Neural progenitor cell (in vitro differentiated cells): ENCODE measurements around the gene SKOR1. TPM values are rescaled to one million over a fixed set of nuclear protein-coding genes. Genes with fewer than 3 reads are reported as not detected.
A peak's percentile ranks its signal among the peaks of the same experiment; 100 is the strongest.

Source experiments
- DNase-seq: peaks from one replicate; pipeline ENCODE4 v3.0.0-alpha.2; 2016; ENCODE audit warnings: low spot score
- H2AFZ ChIP-seq: fragments of 200-600 bp; sonication (generic); replicated peaks from 2 replicates; pipeline ENCODE4 v1.6.1; 2016; ENCODE audit warnings: antibody characterized with exemption
- H3F3A ChIP-seq: fragments of 200-600 bp; sonication (generic); 2 replicates; pipeline ENCODE4 v1.6.1; 2016; ENCODE audit warnings: antibody characterized with exemption, low read depth
- H3K27ac ChIP-seq: fragments of 200-600 bp; sonication (generic); 2 replicates; pipeline ENCODE4 v1.5.1; 2016; ENCODE audit warnings: mild to moderate bottlenecking
- H3K27me3 ChIP-seq: fragments of 200-600 bp; sonication (generic); 2 replicates; pipeline ENCODE4 v1.6.1; 2016; ENCODE audit warnings: mild to moderate bottlenecking, moderate library complexity
- H3K36me3 ChIP-seq: fragments of 200-600 bp; sonication (generic); 2 replicates; pipeline ENCODE4 v1.5.1; 2016
- H3K4me1 ChIP-seq: fragments of 200-600 bp; sonication (generic); 2 replicates; pipeline ENCODE4 v1.6.1; 2016; ENCODE audit warnings: mixed run types
- H3K4me2 ChIP-seq: fragments of 200-600 bp; sonication (generic); 2 replicates; pipeline ENCODE4 v1.6.1; 2016
- H3K4me3 ChIP-seq: fragments of 200-600 bp; sonication (generic); 2 replicates; pipeline ENCODE4 v1.5.1; 2016
- H3K79me2 ChIP-seq: fragments of 200-600 bp; sonication (generic); 2 replicates; pipeline ENCODE4 v1.6.1; 2016; ENCODE audit warnings: low read depth
- H3K9ac ChIP-seq: fragments of 200-600 bp; sonication (generic); 2 replicates; pipeline ENCODE4 v1.6.1; 2016
- H3K9me3 ChIP-seq: fragments of 200-600 bp; sonication (generic); 2 replicates; pipeline ENCODE4 v1.5.1; 2016; ENCODE audit warnings: low read depth
- H4K20me1 ChIP-seq: fragments of 200-600 bp; sonication (generic); 2 replicates; pipeline ENCODE4 v1.6.1; 2016; ENCODE audit warnings: low read depth
- H3K27ac Mint-ChIP-seq: 3 replicates; pipeline ENCODE4 v1.8.0; 2021; ENCODE audit warnings: mixed read lengths
- H3K27me3 Mint-ChIP-seq: 2 replicates; pipeline ENCODE4 v1.8.0; 2022; ENCODE audit warnings: low read depth, mild to moderate bottlenecking, inconsistent platforms, moderate library complexity, mixed read lengths; ENCODE audit not compliant: insufficient read depth
- H3K36me3 Mint-ChIP-seq: 3 replicates; pipeline ENCODE4 v1.8.0; 2021; ENCODE audit warnings: mixed read lengths
- H3K4me1 Mint-ChIP-seq: 3 replicates; pipeline ENCODE4 v1.8.0; 2021; ENCODE audit warnings: mixed read lengths
- H3K4me3 Mint-ChIP-seq: 3 replicates; pipeline ENCODE4 v1.8.0; 2021; ENCODE audit warnings: mild to moderate bottlenecking, moderate library complexity, mixed read lengths
- H3K9me3 Mint-ChIP-seq: 3 replicates; pipeline ENCODE4 v1.8.0; 2020; ENCODE audit warnings: mixed read lengths
- CTCF ChIP-seq: fragments of 200-600 bp; sonication (generic); IDR thresholded peaks from 2 replicates; pipeline ENCODE4 v1.5.1; 2017; ENCODE audit warnings: antibody characterized with exemption, mild to moderate bottlenecking
- EZH2 ChIP-seq: fragments of 200-600 bp; sonication (generic); IDR thresholded peaks from 2 replicates; pipeline ENCODE4 v1.6.1; 2017; ENCODE audit warnings: antibody characterized with exemption, mild to moderate bottlenecking, moderate library complexity
- EZH2phosphoT487 ChIP-seq: fragments of 200-600 bp; sonication (generic); IDR thresholded peaks from 2 replicates; pipeline ENCODE4 v1.6.1; 2017; ENCODE audit warnings: antibody characterized with exemption
- total RNA-seq: library from RNA; depleted of rRNA; stranded (reverse); fragments of >200 nt; gene quantifications from 2 replicates; pipeline ENCODE4 v1.2.3, GENCODE V29; 2015; ENCODE audit warnings: low replicate concordance

The SKOR1 gene
- total RNA-seq, 1 donor from 2014 or later = 0.51 TPM

- no peak overlapping the region for H3K9ac ChIP-seq
- Mint-ChIP-seq H3K36me3 (peaks cover 19% of the 10 kb centered on the region), H3K4me3 (no peak overlapping the region), H3K27me3 (peaks cover 4% of the 10 kb centered on the region), H3K4me1 (peaks cover 15% of the 10 kb centered on the region), H3K27ac (no peak overlapping the region), H3K9me3 (peaks cover 14% of the 10 kb centered on the region)
- H3K4me3 ChIP-seq = no peak overlapping the region
- H3K27ac ChIP-seq = no peak overlapping the region
- no peak overlapping the region for H2AFZ ChIP-seq
- peaks cover 7% of the 10 kb centered on the region for H3F3A ChIP-seq
- H3K27me3 ChIP-seq = no peaks in the 10 kb centered on the region
- DNase-seq = no peak
- peaks cover 18% of the 10 kb centered on the region for H3K4me1 ChIP-seq
- H3K4me2 ChIP-seq = no peak overlapping the region
- H3K79me2 ChIP-seq = no peaks in the 10 kb centered on the region
- TF ChIP-seq EZH2phosphoT487 (no peak), EZH2 (no peak), CTCF (no peak)
- H3K36me3 ChIP-seq = peaks cover 10% of the 10 kb centered on the region
- H4K20me1 ChIP-seq = no peaks in the 10 kb centered on the region
- peaks cover 8% of the 10 kb centered on the region for H3K9me3 ChIP-seq
Observed at GRCh38 chr15:67794832-67795574, 30.3 kb upstream of the SKOR1 start.

- Histone ChIP-seq H3K27ac (no peak overlapping the region), H2AFZ (no peak overlapping the region), H3K27me3 (no peaks in the 10 kb centered on the region), H3K4me3 (no peak overlapping the region), H3F3A (peaks cover 7% of the 10 kb centered on the region), H3K9me3 (peaks cover 8% of the 10 kb centered on the region), H4K20me1 (no peaks in the 10 kb centered on the region), H3K79me2 (no peaks in the 10 kb centered on the region), H3K4me1 (peaks cover 15% of the 10 kb centered on the region), H3K36me3 (peaks cover 10% of the 10 kb centered on the region), H3K4me2 (peak overlapping the region; percentile 41), H3K9ac (peak overlapping the region; percentile 14)
- TF ChIP-seq EZH2phosphoT487 = no peak
- H3K27me3 Mint-ChIP-seq = peaks cover 2% of the 10 kb centered on the region
- no peak for DNase-seq
- H3K4me1 Mint-ChIP-seq = peaks cover 17% of the 10 kb centered on the region
- H3K27ac Mint-ChIP-seq = no peak overlapping the region
- H3K9me3 Mint-ChIP-seq = peaks cover 14% of the 10 kb centered on the region
- H3K4me3 Mint-ChIP-seq = no peak overlapping the region
- H3K36me3 Mint-ChIP-seq = peaks cover 19% of the 10 kb centered on the region
Observed at GRCh38 chr15:67796196-67797127, 28.8 kb upstream of the SKOR1 start.

GRCh38 chr15:67799801-67800205 is 25.5 kb upstream of the SKOR1 start:
- Histone ChIP-seq H3K36me3 (peaks cover 6% of the 10 kb centered on the region), H3K4me1 (peaks cover 25% of the 10 kb centered on the region), H4K20me1 (no peaks in the 10 kb centered on the region), H3K27me3 (no peaks in the 10 kb centered on the region), H3K27ac (no peak overlapping the region), H3K9ac (no peak overlapping the region), H3K9me3 (peaks cover 8% of the 10 kb centered on the region), H3F3A (peaks cover 7% of the 10 kb centered on the region), H3K79me2 (no peaks in the 10 kb centered on the region), H3K4me2 (no peak overlapping the region), H3K4me3 (no peak overlapping the region), H2AFZ (no peak overlapping the region)
- no peak overlapping the region for H3K4me3 Mint-ChIP-seq
- H3K27ac Mint-ChIP-seq = no peak overlapping the region
- no peak for DNase-seq
- TF ChIP-seq EZH2 (no peak), CTCF (no peak), EZH2phosphoT487 (no peak)
- peaks cover 9% of the 10 kb centered on the region for H3K9me3 Mint-ChIP-seq
- peaks cover 19% of the 10 kb centered on the region for H3K4me1 Mint-ChIP-seq
- peaks cover 14% of the 10 kb centered on the region for H3K36me3 Mint-ChIP-seq
- H3K27me3 Mint-ChIP-seq = peaks cover 2% of the 10 kb centered on the region
